B cell (primary cell): ENCODE measurements around the gene WDR27.

Experiments used
- EZH2 ChIP-seq: IDR thresholded peaks from 2 replicates; pipeline ENCODE4 v1.6.1; 2012; ENCODE audit warnings: borderline replicate concordance, low read depth, mild to moderate bottlenecking, moderate library complexity, low read length; ENCODE audit not compliant: insufficient read depth, poor library complexity, severe bottlenecking
- TF ChIP-seq, protein P1 (sequence below): fragments of 200-600 bp; IDR thresholded peaks from one replicate; pipeline ENCODE4 v1.8.0; 2022; ENCODE audit warnings: antibody characterized with exemption, mild to moderate bottlenecking

GRCh38 chr6:169427856-169428255, 274.0 kb downstream of the WDR27 start:
- TF ChIP-seq, protein P1, sequence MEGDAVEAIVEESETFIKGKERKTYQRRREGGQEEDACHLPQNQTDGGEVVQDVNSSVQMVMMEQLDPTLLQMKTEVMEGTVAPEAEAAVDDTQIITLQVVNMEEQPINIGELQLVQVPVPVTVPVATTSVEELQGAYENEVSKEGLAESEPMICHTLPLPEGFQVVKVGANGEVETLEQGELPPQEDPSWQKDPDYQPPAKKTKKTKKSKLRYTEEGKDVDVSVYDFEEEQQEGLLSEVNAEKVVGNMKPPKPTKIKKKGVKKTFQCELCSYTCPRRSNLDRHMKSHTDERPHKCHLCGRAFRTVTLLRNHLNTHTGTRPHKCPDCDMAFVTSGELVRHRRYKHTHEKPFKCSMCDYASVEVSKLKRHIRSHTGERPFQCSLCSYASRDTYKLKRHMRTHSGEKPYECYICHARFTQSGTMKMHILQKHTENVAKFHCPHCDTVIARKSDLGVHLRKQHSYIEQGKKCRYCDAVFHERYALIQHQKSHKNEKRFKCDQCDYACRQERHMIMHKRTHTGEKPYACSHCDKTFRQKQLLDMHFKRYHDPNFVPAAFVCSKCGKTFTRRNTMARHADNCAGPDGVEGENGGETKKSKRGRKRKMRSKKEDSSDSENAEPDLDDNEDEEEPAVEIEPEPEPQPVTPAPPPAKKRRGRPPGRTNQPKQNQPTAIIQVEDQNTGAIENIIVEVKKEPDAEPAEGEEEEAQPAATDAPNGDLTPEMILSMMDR: no peak
- TF ChIP-seq EZH2: no peak
